Effector CD8-positive, alpha-beta T cell (primary cell): ENCODE data around the gene CLDN7.

Experiments used
- DNase-seq: peaks from one replicate; lab custom pipeline; 2025; lab: John Stamatoyannopoulos, UW

Gene CLDN7

DNA sequence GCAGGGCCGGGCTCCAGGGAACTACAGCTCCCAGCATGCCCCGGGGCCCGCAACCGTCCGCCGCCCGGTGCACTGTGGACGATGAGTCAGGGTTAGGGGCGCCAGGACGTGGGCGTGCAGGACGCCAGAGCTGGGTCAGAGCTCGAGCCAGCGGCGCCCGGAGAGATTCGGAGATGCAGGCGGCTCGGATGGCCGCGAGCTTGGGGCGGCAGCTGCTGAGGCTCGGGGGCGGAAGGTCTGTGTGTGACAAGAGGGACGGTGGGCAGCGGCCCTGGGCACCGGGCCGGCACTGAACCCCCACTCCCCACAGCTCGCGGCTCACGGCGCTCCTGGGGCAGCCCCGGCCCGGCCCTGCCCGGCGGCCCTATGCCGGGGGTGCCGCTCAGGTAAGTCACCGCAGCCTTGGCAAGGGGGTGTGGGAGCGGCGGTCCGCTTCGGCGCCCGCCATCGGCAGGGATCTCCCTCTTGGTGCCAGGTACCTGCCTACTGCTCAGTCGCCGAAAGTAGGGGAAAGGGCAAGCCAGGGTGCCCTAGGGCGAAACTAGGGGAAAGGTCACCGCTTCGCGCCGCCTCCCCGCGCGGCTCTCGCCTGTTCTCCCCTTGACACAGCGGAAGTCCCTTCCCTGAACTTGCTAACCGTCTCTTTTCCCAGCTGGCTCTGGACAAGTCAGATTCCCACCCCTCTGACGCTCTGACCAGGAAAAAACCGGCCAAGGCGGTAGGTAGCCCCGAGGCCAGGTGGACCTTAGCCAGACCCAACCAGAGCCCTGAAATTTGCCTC lies 42.3 kb downstream of the CLDN7 start, which contains the start of the genes ACADVL and DLG4:
TSS of gene ACADVL (plus strand) at position 127 of the 781 bp plus-strand sequence. CDS start at position 174, 47 bp downstream.
TSS of gene DLG4 (minus strand) at position 25 of the 781 bp plus-strand sequence.
- DNase-seq, result peak; percentile 61

DNA sequence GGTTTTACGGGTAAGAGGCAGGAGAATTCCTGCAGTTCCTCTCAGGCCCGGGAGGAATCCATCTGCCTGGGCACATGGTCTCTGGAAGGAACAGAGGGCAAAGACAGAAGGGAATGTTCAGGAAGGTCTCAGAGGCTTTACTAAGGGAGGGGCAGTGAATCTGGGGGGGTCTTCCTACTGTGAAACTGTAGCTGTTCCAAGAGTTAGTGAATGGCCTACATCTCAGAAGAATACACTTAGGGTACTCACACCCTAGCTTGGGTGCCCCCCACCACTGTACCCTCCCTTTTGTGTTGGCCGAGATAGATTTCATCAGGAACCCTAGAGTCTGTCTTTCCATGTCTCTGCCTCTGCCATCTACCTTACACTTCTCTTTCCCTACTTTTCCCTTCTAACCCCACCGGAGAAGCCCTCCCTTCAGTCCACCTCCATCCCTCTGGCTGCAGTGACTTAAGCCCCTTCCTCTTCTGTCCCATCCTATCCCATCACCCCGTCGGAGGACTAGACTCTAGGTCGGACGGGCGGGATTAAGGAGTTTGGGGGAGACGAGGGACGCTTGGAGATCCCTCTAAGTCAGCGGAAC lies 43.0 kb downstream of the CLDN7 start:
- DNase-seq, result no peak

DNA sequence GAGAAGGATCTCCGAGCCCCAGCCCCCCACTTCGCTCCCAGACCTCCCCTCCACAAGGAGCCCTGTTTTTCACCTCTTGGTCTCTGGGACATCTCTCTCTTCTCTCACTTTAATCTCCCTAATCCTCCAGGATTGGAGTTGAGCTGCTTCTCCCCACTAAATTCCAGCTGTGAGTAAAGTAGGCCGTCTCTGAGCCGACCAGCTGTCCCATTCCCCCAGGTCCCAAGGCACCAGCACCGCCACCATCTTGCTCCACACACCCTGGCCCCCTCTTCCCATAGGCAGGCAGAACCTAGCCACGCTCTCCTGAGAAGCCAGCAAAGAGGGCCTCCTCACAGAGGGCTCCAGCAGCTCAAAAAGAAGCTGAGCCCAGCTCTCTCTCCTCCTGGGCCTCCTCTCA lies 43.5 kb downstream of the CLDN7 start:
- DNase-seq, result no peak

DNA sequence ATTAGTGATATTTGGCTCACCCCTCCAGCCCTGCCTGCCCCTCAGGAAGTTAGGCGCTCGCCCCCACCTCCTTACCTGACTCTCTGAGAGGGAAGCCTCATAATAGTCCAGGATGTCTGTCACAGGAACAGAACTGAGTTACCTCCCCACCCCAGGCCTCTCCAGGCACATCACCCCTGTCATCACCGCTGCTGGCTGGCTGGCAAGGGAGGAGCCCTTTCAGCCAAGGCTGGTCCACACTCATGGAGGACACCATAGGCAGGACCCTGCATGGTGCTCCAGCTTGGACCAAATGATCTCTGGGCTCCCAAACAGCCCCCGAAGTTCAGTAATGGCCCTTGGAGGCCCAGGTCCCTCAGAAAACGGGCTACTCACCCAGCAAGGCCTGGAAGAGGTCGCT lies 44.1 kb downstream of the CLDN7 start:
- DNase-seq, result no peak

DNA sequence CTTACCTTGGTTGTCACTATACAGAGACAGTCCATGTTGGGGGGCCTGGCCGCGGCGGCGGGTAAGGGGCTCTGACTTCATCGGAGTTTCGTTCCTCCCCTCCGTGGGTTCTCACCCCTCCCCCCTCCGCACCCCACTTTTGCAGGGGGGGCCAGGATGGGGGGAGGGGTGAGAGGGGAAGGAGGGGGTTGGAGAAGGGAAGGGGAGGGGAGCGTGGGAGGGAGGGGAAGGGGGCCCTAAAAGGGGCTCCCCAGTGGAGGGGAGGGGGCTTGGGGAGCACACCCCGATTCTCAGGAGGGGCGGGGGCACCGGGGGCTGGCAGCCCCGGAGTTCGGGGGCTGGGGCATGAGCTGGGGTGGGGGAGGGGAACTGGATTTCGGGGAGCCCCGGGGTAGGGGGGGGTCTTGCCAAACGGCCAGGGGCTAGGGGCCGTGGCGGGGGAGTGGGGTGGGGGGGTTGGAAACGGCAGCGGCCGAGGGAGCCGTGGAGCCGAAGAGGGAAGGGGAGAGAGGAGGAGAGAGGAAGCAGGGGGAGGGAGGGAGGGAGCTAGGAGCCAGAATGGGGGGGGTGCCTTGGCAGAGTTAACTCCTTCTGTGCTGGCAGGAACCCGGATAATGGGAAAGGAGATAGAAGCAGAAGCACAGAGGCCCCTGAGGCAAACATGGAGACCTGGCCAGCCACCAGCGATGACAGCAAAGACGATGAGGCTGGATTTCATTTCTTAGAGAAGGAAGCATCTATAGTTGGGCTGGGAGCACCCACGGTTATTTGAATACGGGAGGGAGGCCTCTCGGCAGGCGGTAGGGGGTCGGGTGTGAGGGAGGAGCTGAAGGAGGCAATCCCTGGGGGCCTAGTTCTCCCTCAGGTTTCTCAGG lies 44.9 kb downstream of the CLDN7 start:
- no peak for DNase-seq

DNA sequence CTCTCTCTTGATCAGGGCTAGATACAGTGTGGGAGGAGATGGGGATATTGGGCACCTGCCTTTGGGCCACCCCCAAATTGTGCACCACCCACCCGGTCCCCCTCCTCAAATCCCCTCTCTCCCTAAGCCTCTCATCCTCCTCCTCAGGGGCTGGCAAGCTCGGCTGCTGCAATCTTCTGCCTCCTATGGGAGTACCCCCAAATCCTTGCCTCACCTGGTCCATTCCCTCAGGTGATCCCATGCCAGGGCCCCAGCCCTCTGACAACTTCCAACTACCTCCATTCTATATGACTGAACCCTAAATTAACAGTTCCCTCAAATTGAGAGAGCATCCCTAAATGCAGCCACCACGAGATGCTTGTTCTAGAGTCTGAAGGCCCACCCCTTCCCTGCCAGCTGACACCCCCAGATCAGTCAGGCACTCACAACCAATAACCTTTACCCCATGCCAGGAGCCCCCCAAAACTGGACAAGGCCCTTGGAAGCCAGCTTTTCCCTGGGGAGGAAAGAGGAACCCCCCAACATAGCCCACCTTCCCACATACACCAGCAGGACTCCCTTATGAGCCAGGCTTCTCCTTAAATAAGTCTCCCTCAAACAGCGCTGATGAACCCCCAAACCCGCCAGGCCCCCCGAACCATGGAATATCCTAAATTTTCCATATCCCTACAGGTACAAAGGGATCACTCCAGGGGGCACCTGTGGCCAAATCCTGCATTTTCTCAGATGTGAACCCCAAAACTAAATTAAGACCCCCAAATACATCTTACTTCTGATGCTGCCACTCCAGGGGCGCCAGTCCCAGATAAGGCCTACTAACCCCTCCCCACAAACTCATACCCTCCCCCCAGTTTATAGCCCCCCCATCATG lies 45.8 kb downstream of the CLDN7 start:
- no peak for DNase-seq

DNA sequence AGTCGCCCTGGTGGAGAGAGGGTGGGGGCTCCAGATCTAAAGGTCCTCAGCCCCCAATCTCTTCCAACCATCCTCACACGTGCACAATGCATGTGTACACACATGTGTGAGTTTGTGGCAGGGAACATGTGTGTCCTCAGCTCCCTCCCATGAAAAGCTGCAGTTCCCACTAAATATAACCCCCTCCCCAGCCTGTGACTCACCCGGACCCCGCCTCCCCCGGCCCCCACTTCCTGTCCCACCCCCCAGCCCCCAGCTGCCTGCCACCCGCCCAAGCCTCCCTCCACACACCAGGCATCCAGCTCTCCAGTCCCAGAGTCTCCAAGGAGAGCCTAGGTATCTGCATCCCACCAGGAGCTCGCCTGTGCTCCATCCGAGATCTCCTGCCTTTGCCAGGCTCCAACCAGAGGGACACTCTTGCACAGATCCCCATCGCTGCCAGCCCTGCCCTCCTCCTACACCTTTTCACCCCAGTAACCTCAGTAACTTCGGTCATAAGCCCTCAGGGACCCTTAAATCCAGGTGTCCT lies 46.6 kb downstream of the CLDN7 start:
- DNase-seq, result no peak

DNA sequence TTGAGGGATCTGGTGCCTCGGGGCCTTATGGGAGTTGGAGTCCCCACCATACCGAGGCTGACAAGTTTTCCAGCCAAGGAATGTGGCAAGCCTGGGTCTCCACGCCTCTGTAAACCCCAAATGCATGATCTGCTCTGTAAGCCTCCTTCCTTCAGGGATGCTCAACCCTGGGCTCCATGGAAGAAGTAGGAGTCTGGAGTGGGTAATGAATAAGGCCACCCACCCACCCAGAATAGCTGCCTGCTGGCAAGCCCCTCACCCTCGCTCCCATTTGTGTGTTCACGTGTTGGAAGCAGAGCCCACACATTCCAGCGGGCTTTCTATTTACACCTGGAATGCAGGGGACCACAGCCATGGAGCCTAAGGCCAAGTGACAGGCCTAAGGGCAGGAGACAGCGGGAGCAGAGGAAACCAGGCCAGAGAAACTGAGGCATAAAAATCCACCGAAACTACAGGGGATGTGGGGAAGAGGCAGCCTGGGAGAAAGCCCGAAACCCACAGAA lies 47.1 kb downstream of the CLDN7 start:
- no peak for DNase-seq

DNA sequence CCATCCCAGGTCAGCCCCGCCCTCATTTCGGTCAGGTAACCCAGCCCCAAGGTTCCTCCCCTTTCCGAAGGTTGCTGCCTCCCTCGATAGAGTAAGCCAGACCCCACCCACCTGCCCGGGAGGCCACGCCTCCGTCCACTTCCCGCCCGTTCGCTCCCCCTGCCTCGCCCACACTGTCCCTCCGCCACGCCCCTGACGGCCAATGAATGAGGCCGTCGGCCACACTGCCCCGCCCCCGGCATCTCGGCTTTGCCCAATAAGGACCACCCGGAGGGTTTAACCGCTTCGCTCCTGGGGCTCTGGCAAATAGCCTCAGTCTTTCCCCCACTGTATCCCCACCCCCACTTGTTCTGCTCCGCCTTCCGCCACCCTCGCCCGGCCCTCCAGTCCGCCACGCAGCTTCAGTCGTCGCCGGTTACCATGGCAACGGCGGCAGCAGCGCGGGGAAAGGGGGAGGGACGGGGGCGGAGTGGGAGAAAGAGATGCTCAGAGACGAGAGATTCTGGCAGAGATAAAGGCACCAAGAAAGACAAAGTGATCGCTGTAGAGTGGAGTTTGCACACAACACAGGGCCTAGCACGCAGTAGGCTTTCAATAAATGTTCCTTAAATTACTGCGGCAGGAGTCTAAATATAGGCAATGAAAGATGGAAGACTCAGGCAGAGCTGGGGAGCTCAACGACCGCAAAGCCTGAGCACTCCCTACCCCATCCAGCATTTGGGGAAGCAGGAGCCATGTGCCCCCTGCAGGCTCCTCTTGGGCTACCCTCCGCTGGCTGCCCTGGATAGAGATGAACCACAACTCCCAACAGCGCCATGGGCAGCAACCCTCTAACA lies 47.8 kb downstream of the CLDN7 start:
- peak; percentile 98 for DNase-seq

DNA sequence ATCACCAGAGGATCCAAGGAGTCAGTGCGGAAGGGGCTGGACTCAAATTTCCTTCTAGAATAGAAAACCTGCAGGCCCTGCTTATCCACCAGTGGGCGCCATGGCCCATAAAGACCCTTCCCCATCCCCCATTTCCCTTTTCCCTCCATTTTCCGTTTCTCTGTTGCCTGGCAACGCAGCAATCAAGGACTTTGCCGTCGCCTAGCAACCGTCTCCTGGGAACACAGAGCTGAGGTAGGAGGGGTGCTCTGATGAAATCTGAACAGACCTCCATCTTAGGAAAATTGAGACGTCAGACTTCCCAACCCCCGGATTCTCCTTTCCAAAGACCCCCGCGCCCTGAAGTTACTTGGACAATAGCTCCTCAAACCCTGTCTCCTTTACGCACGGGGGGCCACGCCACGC lies 48.4 kb downstream of the CLDN7 start:
- DNase-seq, result peak; percentile 87

DNA sequence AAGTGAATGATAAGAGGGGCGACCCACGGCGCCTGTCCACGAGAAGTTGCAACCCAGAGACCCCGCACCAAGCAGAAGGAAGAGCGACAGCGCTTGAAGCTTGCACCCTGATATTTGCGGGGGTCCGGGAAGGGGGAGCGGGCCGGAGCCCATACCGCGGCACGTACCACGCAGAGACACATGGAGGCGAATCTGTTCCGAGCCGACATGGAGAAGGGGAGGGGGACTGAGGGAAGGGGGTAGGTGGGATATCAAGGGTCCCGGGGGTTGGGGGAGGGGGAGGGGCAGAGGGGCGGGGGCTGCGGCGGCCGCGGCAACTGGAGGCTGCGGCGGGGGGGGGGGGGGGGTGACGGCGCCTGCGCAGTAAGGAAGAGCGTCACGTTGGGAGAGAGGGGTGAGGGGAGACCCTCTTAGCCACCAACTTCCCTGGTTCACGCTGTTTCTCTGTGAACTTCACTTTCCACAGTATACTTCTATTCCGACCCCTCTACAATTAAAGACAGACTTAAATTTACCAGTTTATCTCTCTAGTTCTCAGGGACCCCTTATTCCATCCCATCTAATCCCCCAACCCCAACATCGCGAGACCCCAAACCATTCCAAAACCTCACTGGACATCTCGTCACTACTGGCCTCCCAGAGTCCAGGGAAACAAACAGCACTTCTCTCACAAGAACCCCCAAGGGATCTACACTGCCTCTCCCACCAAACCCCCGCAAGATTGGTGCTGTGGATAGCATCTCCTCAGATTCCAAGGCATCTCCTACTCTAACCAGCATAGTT lies 50.6 kb downstream of the CLDN7 start:
- no peak for DNase-seq
